GM23248 (cell line): ENCODE measurements around the gene MOV10L1. TPM values are rescaled to one million over a fixed set of nuclear protein-coding genes. Genes with fewer than 3 reads are reported as not detected.

Experiments used
- DNase-seq: peaks from one replicate; pipeline ENCODE4 v3.0.0-alpha.2; 2015
- H2AFZ ChIP-seq: fragments of 200-600 bp; sonication (generic); 2 replicates; pipeline ENCODE4 v1.6.1; 2016; ENCODE audit warnings: antibody characterized with exemption
- H3F3A ChIP-seq: fragments of 200-600 bp; sonication (generic); 2 replicates; pipeline ENCODE4 v1.6.1; 2016; ENCODE audit warnings: mild to moderate bottlenecking, antibody characterized with exemption, mixed run types; ENCODE audit not compliant: insufficient read depth
- H3K27ac ChIP-seq: fragments of 200-600 bp; sonication (generic); 2 replicates; pipeline ENCODE4 v1.5.1; 2016; ENCODE audit warnings: mild to moderate bottlenecking
- H3K27me3 ChIP-seq: fragments of 200-600 bp; sonication (generic); replicated peaks from 2 replicates; pipeline ENCODE4 v1.6.1; 2016; ENCODE audit warnings: mild to moderate bottlenecking; ENCODE audit not compliant: insufficient read depth
- H3K36me3 ChIP-seq: fragments of 200-600 bp; sonication (generic); 2 replicates; pipeline ENCODE4 v1.6.1; 2016; ENCODE audit warnings: low read depth, mild to moderate bottlenecking
- H3K4me1 ChIP-seq: fragments of 200-600 bp; sonication (generic); 2 replicates; pipeline ENCODE4 v1.6.1; 2016; ENCODE audit warnings: mild to moderate bottlenecking; ENCODE audit not compliant: insufficient read depth
- H3K4me2 ChIP-seq: fragments of 200-600 bp; sonication (generic); one replicate; pipeline ENCODE4 v1.6.1; 2016; ENCODE audit warnings: mild to moderate bottlenecking; ENCODE audit not compliant: unreplicated experiment
- H3K4me3 ChIP-seq: fragments of 200-600 bp; sonication (generic); 2 replicates; pipeline ENCODE4 v1.5.1; 2016; ENCODE audit warnings: mild to moderate bottlenecking
- H3K79me2 ChIP-seq: fragments of 200-600 bp; sonication (generic); 2 replicates; pipeline ENCODE4 v1.6.1; 2016; ENCODE audit warnings: mild to moderate bottlenecking; ENCODE audit not compliant: insufficient read depth
- H3K9ac ChIP-seq: fragments of 200-600 bp; sonication (generic); 2 replicates; pipeline ENCODE4 v1.6.1; 2016; ENCODE audit warnings: mild to moderate bottlenecking
- H3K9me2 ChIP-seq: fragments of 200-600 bp; sonication (generic); 2 replicates; pipeline ENCODE4 v1.6.1; 2016; ENCODE audit warnings: mixed run types, mild to moderate bottlenecking, moderate library complexity; ENCODE audit not compliant: insufficient read depth
- H3K9me3 ChIP-seq: fragments of 200-600 bp; sonication (generic); one replicate; pipeline ENCODE4 v1.6.1; 2017; ENCODE audit warnings: low read depth
- H4K20me1 ChIP-seq: fragments of 200-600 bp; sonication (generic); 2 replicates; pipeline ENCODE4 v1.6.0; 2016; ENCODE audit not compliant: insufficient read depth
- EZH2 ChIP-seq: fragments of 200-600 bp; sonication (generic); IDR thresholded peaks from 2 replicates; pipeline ENCODE4 v1.6.1; 2018; ENCODE audit warnings: antibody characterized with exemption, mild to moderate bottlenecking; ENCODE audit not compliant: insufficient read depth, poor library complexity, severe bottlenecking
- EZH2phosphoT487 ChIP-seq: fragments of 200-600 bp; sonication (generic); IDR thresholded peaks from 2 replicates; pipeline ENCODE4 v1.6.1; 2018; ENCODE audit warnings: antibody characterized with exemption, moderate library complexity, mild to moderate bottlenecking, low read depth; ENCODE audit not compliant: insufficient read depth
- WGBS, 2 experiments: methylation state at CpG; one replicate each; pipeline ENCODE4 v1.1.6; 2015 to 2017; ENCODE audit warnings: low lambda C conversion rate in 2 of 2, low coverage in 1 of 2; ENCODE audit errors: missing lambda C conversion rate in 2 of 2; 5-methylcytosine and 5-hydroxymethylcytosine counted together
- in situ Hi-C: fragments of 300-500 bp; cut with MboI; formaldehyde crosslinking; loops from 2 replicates; pipeline ENCODE4 v1.15.0; 2020
- polyA plus RNA-seq: library from polyadenylated mRNA; unstranded; fragments of >200 nt; fragmentation: Nextera tagmentation; extraction: Ambion mirVana; gene quantifications from 2 replicates; pipeline ENCODE4 v1.2.1, GENCODE V29; 2016
- total RNA-seq: library from RNA; depleted of rRNA; stranded (reverse); fragments of >200 nt; shearing (Covaris generic); gene quantifications from 2 replicates; pipeline ENCODE4 v1.2.3, GENCODE V29; 2014

Gene MOV10L1
- total and polyA plus RNA-seq, 2 experiments from 2014 or later: not detected

- Histone ChIP-seq H3K27me3 (peaks cover 18% of the 10 kb centered on the region), H4K20me1 (no peaks in the 10 kb centered on the region), H3K4me2 (no peak overlapping the region), H3K9ac (no peak overlapping the region), H3K4me1 (no peaks in the 10 kb centered on the region), H2AFZ (no peak overlapping the region), H3K9me3 (no peaks in the 10 kb centered on the region), H3K36me3 (no peaks in the 10 kb centered on the region), H3K9me2 (no peaks in the 10 kb centered on the region), H3K79me2 (no peaks in the 10 kb centered on the region), H3F3A (no peaks in the 10 kb centered on the region), H3K4me3 (no peak overlapping the region), H3K27ac (no peak overlapping the region)
- in situ Hi-C loops: no loop called here
- WGBS, 2 experiments: 84% methylated on average over 13 of the region's 13 CpGs
- DNase-seq: no peak
- TF ChIP-seq EZH2phosphoT487 (no peak), EZH2 (no peak)
Measured at GRCh38 chr22:50078246-50078645, 11.6 kb upstream of the MOV10L1 start.

- 78 to 84% methylated on average over 9 of the region's 9 CpGs for WGBS, 2 experiments
Measured at GRCh38 chr22:50078761-50079160, 11.0 kb upstream of the MOV10L1 start.

GRCh38 chr22:50080077-50080465 is 9.7 kb upstream of the MOV10L1 start:
- in situ Hi-C loops: no loop called here
- H3K79me2 ChIP-seq: no peaks in the 10 kb centered on the region
- peaks cover 22% of the 10 kb centered on the region for H3K27me3 ChIP-seq
- TF ChIP-seq EZH2phosphoT487: no peak
- TF ChIP-seq EZH2: no peak
- H4K20me1 ChIP-seq: no peaks in the 10 kb centered on the region
- no peaks in the 10 kb centered on the region for H3F3A ChIP-seq
- H3K4me1 ChIP-seq: no peaks in the 10 kb centered on the region
- no peak overlapping the region for H2AFZ ChIP-seq
- no peaks in the 10 kb centered on the region for H3K9me3 ChIP-seq
- no peak overlapping the region for H3K4me2 ChIP-seq
- no peak overlapping the region for H3K27ac ChIP-seq
- H3K36me3 ChIP-seq: no peaks in the 10 kb centered on the region
- no peak for DNase-seq
- H3K9ac ChIP-seq: no peak overlapping the region
- no peak overlapping the region for H3K4me3 ChIP-seq
- 62% methylated on average over 13 of the region's 13 CpGs for WGBS, 2 experiments
- no peaks in the 10 kb centered on the region for H3K9me2 ChIP-seq

More at GRCh38 chr22:50078761-50079160, 11.0 kb upstream of the MOV10L1 start:
- Histone ChIP-seq H3K36me3 (no peaks in the 10 kb centered on the region), H3K4me3 (no peak overlapping the region), H3K9ac (no peak overlapping the region), H2AFZ (no peak overlapping the region), H3K4me1 (no peaks in the 10 kb centered on the region), H3K9me3 (no peaks in the 10 kb centered on the region), H3F3A (no peaks in the 10 kb centered on the region), H4K20me1 (no peaks in the 10 kb centered on the region), H3K4me2 (no peak overlapping the region), H3K79me2 (no peaks in the 10 kb centered on the region), H3K9me2 (no peaks in the 10 kb centered on the region), H3K27me3 (peaks cover 18% of the 10 kb centered on the region), H3K27ac (no peak overlapping the region)
- in situ Hi-C loops: no loop called here
- no peak for TF ChIP-seq EZH2phosphoT487
- no peak for TF ChIP-seq EZH2
- DNase-seq: no peak

- Histone ChIP-seq H3K4me3 (no peak overlapping the region), H3K9ac (no peak overlapping the region), H3F3A (no peaks in the 10 kb centered on the region), H3K27me3 (peaks cover 24% of the 10 kb centered on the region), H4K20me1 (no peaks in the 10 kb centered on the region), H3K36me3 (no peaks in the 10 kb centered on the region), H3K79me2 (no peaks in the 10 kb centered on the region), H3K9me2 (no peaks in the 10 kb centered on the region), H2AFZ (no peak overlapping the region), H3K9me3 (no peaks in the 10 kb centered on the region), H3K4me1 (no peaks in the 10 kb centered on the region), H3K4me2 (no peak overlapping the region), H3K27ac (no peak overlapping the region)
- 72 to 77% methylated on average over 9 to 26 of the region's 27 CpGs for WGBS, 2 experiments
- in situ Hi-C loops: no loop called here
- TF ChIP-seq EZH2 (no peak), EZH2phosphoT487 (no peak)
- DNase-seq: no peak
Measured at GRCh38 chr22:50081426-50082196, 8.2 kb upstream of the MOV10L1 start.
